K562 (cell line): ENCODE results near the gene GPR3. TPM values are rescaled to one million over a fixed set of nuclear protein-coding genes. Genes with fewer than 3 reads are reported as not detected.
A peak's percentile ranks its signal among the peaks of the same experiment; 100 is the strongest.

Experiments used
- ATF1 ChIP-seq, 2 experiments: fragments of 450-650 bp in 1 of 2; IDR thresholded peaks; 2 replicates each; pipeline ENCODE4 v1.6.1; 2016; ENCODE audit warnings: missing compliant biosample characterization in 1 of 2, missing genetic modification characterization in 1 of 2
- ATF3 ChIP-seq, 2 experiments: fragments of 450-650 bp in 1 of 2; sonication (generic) in 1 of 2; formaldehyde crosslinking in 1 of 2; IDR thresholded peaks in 1 of 2; conservative IDR thresholded peaks in 1 of 2; 2 replicates each; pipeline versions ENCODE4 v1.6.1 to v1.8.1; 2016 to 2023; ENCODE audit warnings: mild to moderate bottlenecking in 2 of 2, moderate library complexity in 2 of 2, inconsistent platforms in 1 of 2, missing genetic modification reagents in 1 of 2
- CHAMP1 ChIP-seq: fragments of 450-650 bp; IDR thresholded peaks from 2 replicates; pipeline ENCODE4 v1.6.1; 2016; ENCODE audit warnings: mild to moderate bottlenecking
- E2F1 ChIP-seq: sonication (generic); formaldehyde crosslinking; IDR thresholded peaks from 2 replicates; pipeline ENCODE4 v1.8.1; 2023; ENCODE audit warnings: mild to moderate bottlenecking, missing genetic modification reagents, moderate library complexity
- E2F6 ChIP-seq, 2 experiments: IDR thresholded peaks; 2 replicates each; pipeline ENCODE4 v1.6.1; 2011; ENCODE audit warnings: borderline replicate concordance in 1 of 2, control low read depth in 1 of 2, low read depth in 1 of 2, low read length in 1 of 2, mild to moderate bottlenecking in 1 of 2, mixed read lengths in 1 of 2, moderate library complexity in 1 of 2; ENCODE audit not compliant: insufficient read depth in 1 of 2, insufficient read length in 1 of 2, poor library complexity in 1 of 2, severe bottlenecking in 1 of 2; ENCODE audit errors: extremely low read depth in 1 of 2
- EWSR1 ChIP-seq: fragments of 450-650 bp; IDR thresholded peaks from 2 replicates; pipeline ENCODE4 v1.6.1; 2018; ENCODE audit warnings: borderline replicate concordance, mild to moderate bottlenecking, low read depth, moderate library complexity; ENCODE audit not compliant: partially characterized antibody
- FOXJ3 ChIP-seq: sonication (generic); formaldehyde crosslinking; IDR thresholded peaks from 2 replicates; pipeline ENCODE4 v1.4.0; 2020; ENCODE audit warnings: mild to moderate bottlenecking, missing genetic modification reagents
- HDGF ChIP-seq: fragments of 450-650 bp; IDR thresholded peaks from 2 replicates; pipeline ENCODE4 v1.6.1; 2016
- HINFP ChIP-seq: fragments of 450-650 bp; conservative IDR thresholded peaks from 2 replicates; pipeline ENCODE4 v1.6.1; 2016; ENCODE audit warnings: missing genetic modification characterization, low read depth, mild to moderate bottlenecking, control low read depth, missing compliant biosample characterization
- KDM4B ChIP-seq, 2 experiments: fragments of 450-650 bp in 1 of 2; sonication (generic) in 1 of 2; IDR thresholded peaks; 2 replicates each; pipeline ENCODE4 v1.6.1; 2016 to 2017; ENCODE audit warnings: borderline replicate concordance in 2 of 2, antibody characterized with exemption in 1 of 2, low read depth in 1 of 2, mild to moderate bottlenecking in 1 of 2
- RCOR1 ChIP-seq, 2 experiments: IDR thresholded peaks; 2 replicates each; pipeline ENCODE4 v1.6.1; 2012; ENCODE audit warnings: low read depth in 2 of 2, low read length in 2 of 2, borderline replicate concordance in 1 of 2, improper control_type of control experiment in 1 of 2
- SETDB1 ChIP-seq: IDR thresholded peaks from one replicate; pipeline ENCODE4 v1.6.1; 2012; ENCODE audit warnings: low read length, control low read depth, inconsistent platforms
- SLC30A9 ChIP-seq: fragments of 250-450 bp; sonication (Bioruptor Pico); IDR thresholded peaks from 2 replicates; pipeline ENCODE4 v1.8.0; 2022; ENCODE audit warnings: mild to moderate bottlenecking, moderate library complexity
- SRSF9 ChIP-seq: fragments of 200-400 bp; formaldehyde crosslinking; IDR thresholded peaks from 2 replicates; pipeline ENCODE4 v1.6.1; 2017; ENCODE audit warnings: low read depth, low read length, borderline replicate concordance
- TAL1 ChIP-seq: fragments of 450-650 bp; IDR thresholded peaks from 2 replicates; pipeline ENCODE4 v1.6.1; 2016; ENCODE audit warnings: mild to moderate bottlenecking
- U2AF1 ChIP-seq: fragments of 200-400 bp; formaldehyde crosslinking; optimal IDR thresholded peaks from 2 replicates; pipeline ENCODE3; 2017; ENCODE audit warnings: mild to moderate bottlenecking, low read depth, low read length, moderate library complexity
- ZNF3 ChIP-seq: fragments of 250-450 bp; sonication (Bioruptor Pico); IDR thresholded peaks from 2 replicates; pipeline ENCODE4 v1.5.0; 2021; ENCODE audit warnings: mild to moderate bottlenecking, moderate library complexity
- ZNF584 ChIP-seq: fragments of 200-800 bp; sonication (Bioruptor generic); IDR thresholded peaks from 2 replicates; pipeline ENCODE4 v1.6.1; 2016; ENCODE audit warnings: low read depth, mild to moderate bottlenecking, missing genetic modification characterization, missing compliant biosample characterization
- polyA plus RNA-seq, 8 experiments: library from polyadenylated mRNA; depleted of rRNA in 4 of 8; stranded (reverse) in 5 of 8; unstranded in 3 of 8; fragments of >200 nt; fragmentation: Nextera tagmentation in 2 of 8; fragmentation: Illumina TruSeq in 1 of 8; extraction: Ambion mirVana in 2 of 8; extraction: Trizol in 1 of 8; gene quantifications; 2 replicates each; pipeline versions ENCODE4 v1.2.1 to v1.2.3, GENCODE V29; 2011 to 2014; ENCODE audit warnings: inconsistent platforms in 1 of 8, missing spikeins in 1 of 8
- total RNA-seq, 7 experiments: library from RNA; depleted of rRNA in 6 of 7; stranded (reverse); fragments of >200 nt in 6 of 7; fragmentation: Illumina TruSeq in 2 of 7; extraction: Trizol in 2 of 7; gene quantifications; 2 replicates each; pipeline versions ENCODE4 v1.2.1 to v1.2.3, GENCODE V29; 2011 to 2021; ENCODE audit warnings: low replicate concordance in 1 of 7

GPR3 gene
- total and polyA plus RNA-seq, 9 of the 15 experiments (the other 6 are each of a cell fraction or from before 2014, with no cell fraction given) = 0.24 to 11.5 (median 3.7) TPM

GRCh38 chr1:27377760-27378495 lies 14.5 kb upstream of the GPR3 start (continued):
- TF ChIP-seq E2F1 (CRISPR knock-in tag) (no peak), ZNF3 (CRISPR knock-in tag) (no peak), SLC30A9 (CRISPR knock-in tag) (no peak), U2AF1 (no peak), FOXJ3 (no peak), CHAMP1 (no peak), SRSF9 (no peak), TAL1 (0 out of 2 replicates have a peak, but pooled peaks have one; percentile 20), SETDB1 (no peak), HDGF (no peak), RCOR1 (IDR thresholded peaks at IDR 0.05; ENCODE audit: borderline replicate concordance in 1 of 2, low read depth in 2 of 2, low read length in 2 of 2) (peak in 1 of 2 experiments; percentile 20; a peak in 1 of 4 replicates), E2F6 (IDR thresholded peaks at IDR 0.05; ENCODE audit: borderline replicate concordance in 1 of 2, extremely low read depth in 1 of 2, insufficient read depth in 1 of 2, insufficient read length in 1 of 2, low read depth in 1 of 2, low read length in 1 of 2, poor library complexity in 1 of 2, severe bottlenecking in 1 of 2) (no peak), EWSR1 (no peak), ATF1 (CRISPR knock-in tag; IDR thresholded peaks at IDR 0.05) (no peak), ATF1 (tag; IDR thresholded peaks at IDR 0.05) (no peak), KDM4B (IDR thresholded peaks at IDR 0.05; ENCODE audit: borderline replicate concordance in 2 of 2, low read depth in 1 of 2) (no peak), ATF3 (IDR thresholded peaks at IDR 0.05) (no peak), ATF3 (CRISPR knock-in tag; conservative IDR thresholded peaks at IDR 0.05) (no peak), HINFP (tag) (no peak), ZNF584 (CRISPR knock-in tag) (no peak)
